Trophoblast cell (in vitro differentiated cells and primary cell): ENCODE data around the gene CNTFR.

ENCODE experiments used
- DNase-seq, 2 donors: peaks; one replicate each; pipeline ENCODE4 v3.0.0-alpha.2; 2016
- H2AFZ ChIP-seq: 2 replicates; pipeline ENCODE4 v1.6.1; 2013; ENCODE audit warnings: low read length, moderate library complexity, mild to moderate bottlenecking; ENCODE audit not compliant: insufficient read depth, poor library complexity
- H2AK5ac ChIP-seq: 2 replicates; pipeline ENCODE4 v1.6.1; 2013; ENCODE audit warnings: mild to moderate bottlenecking, low read length
- H2BK120ac ChIP-seq: 2 replicates; pipeline ENCODE4 v1.6.1; 2013; ENCODE audit warnings: low read length, mild to moderate bottlenecking, moderate library complexity; ENCODE audit not compliant: insufficient read depth, poor library complexity
- H2BK12ac ChIP-seq: 2 replicates; pipeline ENCODE4 v1.6.1; 2013; ENCODE audit warnings: mild to moderate bottlenecking, low read length, moderate library complexity
- H2BK5ac ChIP-seq: 2 replicates; pipeline ENCODE4 v1.6.1; 2013; ENCODE audit warnings: low read length, low read depth, moderate library complexity, mild to moderate bottlenecking; ENCODE audit not compliant: poor library complexity
- H3K14ac ChIP-seq: 2 replicates; pipeline ENCODE4 v1.6.1; 2013; ENCODE audit warnings: mild to moderate bottlenecking, low read length
- H3K18ac ChIP-seq: 2 replicates; pipeline ENCODE4 v1.6.1; 2013; ENCODE audit warnings: mild to moderate bottlenecking, low read length
- H3K23ac ChIP-seq: 2 replicates; pipeline ENCODE4 v1.6.1; 2013; ENCODE audit warnings: low read length
- H3K27ac ChIP-seq: 2 replicates; pipeline ENCODE4 v1.5.1; 2013; ENCODE audit warnings: low read depth, mild to moderate bottlenecking, inconsistent platforms, low read length, moderate library complexity
- H3K27me3 ChIP-seq: 2 replicates; pipeline ENCODE4 v1.6.1; 2013; ENCODE audit warnings: inconsistent platforms, mild to moderate bottlenecking, low read length, moderate library complexity; ENCODE audit not compliant: insufficient read depth
- H3K36me3 ChIP-seq, 2 experiments: 1 replicate in 1 of 2; 2 replicates in 1 of 2; pipeline ENCODE4 v1.6.1; 2013; ENCODE audit warnings: low read length in 2 of 2, mild to moderate bottlenecking in 2 of 2, moderate library complexity in 1 of 2; ENCODE audit not compliant: insufficient read depth in 2 of 2, control insufficient read depth in 1 of 2
- H3K4ac ChIP-seq: 2 replicates; pipeline ENCODE4 v1.6.1; 2013; ENCODE audit warnings: low read depth, mild to moderate bottlenecking, low read length, moderate library complexity
- H3K4me1 ChIP-seq, 2 experiments: 1 replicate in 1 of 2; 2 replicates in 1 of 2; pipeline ENCODE4 v1.6.1; 2013; ENCODE audit warnings: low read length in 2 of 2, mild to moderate bottlenecking in 2 of 2, moderate library complexity in 1 of 2; ENCODE audit not compliant: insufficient read depth in 2 of 2, control insufficient read depth in 1 of 2
- H3K4me2 ChIP-seq: 2 replicates; pipeline ENCODE4 v1.6.1; 2013; ENCODE audit warnings: inconsistent platforms, mild to moderate bottlenecking, low read length, moderate library complexity
- H3K4me3 ChIP-seq: 2 replicates; pipeline ENCODE4 v1.5.1; 2013; ENCODE audit warnings: mild to moderate bottlenecking, low read depth, low read length, inconsistent platforms
- H3K79me1 ChIP-seq: one replicate; pipeline ENCODE4 v1.6.1; 2013; ENCODE audit warnings: low read length
- H3K79me2 ChIP-seq: 2 replicates; pipeline ENCODE4 v1.6.1; 2013; ENCODE audit warnings: low read length, mild to moderate bottlenecking; ENCODE audit not compliant: control insufficient read depth, insufficient read depth, poor library complexity
- H3K9ac ChIP-seq: 2 replicates; pipeline ENCODE4 v1.6.1; 2013; ENCODE audit warnings: mild to moderate bottlenecking, low read length
- H3K9me3 ChIP-seq: 2 replicates; pipeline ENCODE4 v1.6.1; 2013; ENCODE audit warnings: low read depth, mild to moderate bottlenecking, control low read depth, inconsistent platforms, low read length; ENCODE audit not compliant: insufficient read depth
- H4K12ac ChIP-seq: 2 replicates; pipeline ENCODE4 v1.6.1; 2013; ENCODE audit warnings: low read depth, mild to moderate bottlenecking, low read length, moderate library complexity
- H4K8ac ChIP-seq: 2 replicates; pipeline ENCODE4 v1.6.1; 2013; ENCODE audit warnings: low read depth, mild to moderate bottlenecking, low read length, moderate library complexity
- H4K91ac ChIP-seq: one replicate; pipeline ENCODE4 v1.6.1; 2013; ENCODE audit warnings: low read depth, mild to moderate bottlenecking, low read length, moderate library complexity
- WGBS: extraction: QIAGEN DNeasy Blood & Tissue Kit; methylation state at CpG from one replicate; pipeline ENCODE4 v1.1.7; 2013; ENCODE audit warnings: missing lambda C conversion rate; ENCODE audit not compliant: insufficient read length, insufficient coverage; ENCODE audit errors: extremely low coverage; 5-methylcytosine and 5-hydroxymethylcytosine counted together

The CNTFR gene

GRCh38 chr9:34606190-34606589 is 16.7 kb upstream of the CNTFR start:
- H2BK120ac ChIP-seq, result no peak overlapping the region

DNA sequence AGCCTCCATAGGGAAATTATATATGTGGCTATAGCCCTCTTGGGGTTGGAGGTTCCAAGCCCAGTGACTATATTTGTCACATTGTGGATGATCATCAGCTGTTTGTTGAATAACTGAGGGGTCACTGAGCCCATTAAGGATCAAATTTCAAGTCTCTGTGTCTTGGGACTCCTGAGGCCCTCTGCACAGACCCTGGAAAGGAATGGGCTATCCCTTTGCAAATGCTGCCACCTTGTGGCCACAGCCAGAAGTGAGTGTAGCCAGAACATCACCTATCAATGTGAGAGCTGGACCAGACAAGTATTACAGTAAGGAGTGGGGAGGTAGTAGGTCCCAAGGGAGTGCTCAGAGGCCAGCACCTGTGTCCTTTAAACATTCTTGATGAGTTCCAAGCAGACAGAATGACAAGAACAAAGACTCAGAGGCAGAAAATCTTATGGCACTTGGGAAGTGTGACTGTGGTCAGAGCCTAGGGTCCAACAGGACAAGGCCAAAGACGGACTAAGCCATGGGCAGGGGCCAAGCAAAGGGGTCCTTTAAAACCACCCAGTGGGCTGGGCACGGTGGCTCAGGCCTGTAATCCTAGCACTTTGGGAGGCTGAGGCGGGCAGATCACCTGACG is 14.2 kb upstream of the CNTFR start:
- Histone ChIP-seq H3K14ac (no peak overlapping the region), H3K36me3 (no peaks in the 10 kb centered on the region), H3K27ac (no peak overlapping the region), H3K4ac (no peak overlapping the region), H3K4me3 (no peak overlapping the region), H2AK5ac (no peak overlapping the region), H2BK12ac (no peak overlapping the region), H2AFZ (no peak overlapping the region), H2BK120ac (no peak overlapping the region), H3K79me2 (no peaks in the 10 kb centered on the region), H3K23ac (no peak overlapping the region), H3K79me1 (no peaks in the 10 kb centered on the region), H3K4me2 (no peak overlapping the region), H3K27me3 (no peaks in the 10 kb centered on the region), H3K9ac (no peak overlapping the region), H3K9me3 (no peaks in the 10 kb centered on the region), H3K18ac (no peak overlapping the region), H4K91ac (no peak overlapping the region), H3K4me1 (peaks cover 0 to 1% of the 10 kb centered on the region in 2 experiments), H2BK5ac (no peak overlapping the region), H4K8ac (no peak overlapping the region), H4K12ac (no peak overlapping the region)
- DNase-seq, result peak; percentile 64 to 92
- WGBS, result no CpG with 5 or more reads among the region's 4 CpGs

More at GRCh38 chr9:34606190-34606589, 16.7 kb upstream of the CNTFR start:
- no peaks in the 10 kb centered on the region for H3K79me1 ChIP-seq
- DNase-seq, result no peak
- H3K36me3 ChIP-seq, result no peaks in the 10 kb centered on the region
- no peaks in the 10 kb centered on the region for H3K9me3 ChIP-seq
- H3K4me1 ChIP-seq, result peaks cover 1% of the 10 kb centered on the region in 2 experiments
- no peak overlapping the region for H3K4ac ChIP-seq
- no peak overlapping the region for H3K27ac ChIP-seq
- no peak overlapping the region for H2BK12ac ChIP-seq
- no peak overlapping the region for H3K14ac ChIP-seq
- H3K18ac ChIP-seq, result no peak overlapping the region
- H2AFZ ChIP-seq, result no peak overlapping the region
- H2AK5ac ChIP-seq, result no peak overlapping the region
- no peak overlapping the region for H4K8ac ChIP-seq
- no peaks in the 10 kb centered on the region for H3K27me3 ChIP-seq
- no peak overlapping the region for H3K4me2 ChIP-seq
- H3K4me3 ChIP-seq, result no peak overlapping the region
- H4K91ac ChIP-seq, result no peak overlapping the region
- H4K12ac ChIP-seq, result no peak overlapping the region
- no peak overlapping the region for H3K23ac ChIP-seq
- no peak overlapping the region for H3K9ac ChIP-seq
- H2BK5ac ChIP-seq, result no peak overlapping the region
- H3K79me2 ChIP-seq, result no peaks in the 10 kb centered on the region

DNA sequence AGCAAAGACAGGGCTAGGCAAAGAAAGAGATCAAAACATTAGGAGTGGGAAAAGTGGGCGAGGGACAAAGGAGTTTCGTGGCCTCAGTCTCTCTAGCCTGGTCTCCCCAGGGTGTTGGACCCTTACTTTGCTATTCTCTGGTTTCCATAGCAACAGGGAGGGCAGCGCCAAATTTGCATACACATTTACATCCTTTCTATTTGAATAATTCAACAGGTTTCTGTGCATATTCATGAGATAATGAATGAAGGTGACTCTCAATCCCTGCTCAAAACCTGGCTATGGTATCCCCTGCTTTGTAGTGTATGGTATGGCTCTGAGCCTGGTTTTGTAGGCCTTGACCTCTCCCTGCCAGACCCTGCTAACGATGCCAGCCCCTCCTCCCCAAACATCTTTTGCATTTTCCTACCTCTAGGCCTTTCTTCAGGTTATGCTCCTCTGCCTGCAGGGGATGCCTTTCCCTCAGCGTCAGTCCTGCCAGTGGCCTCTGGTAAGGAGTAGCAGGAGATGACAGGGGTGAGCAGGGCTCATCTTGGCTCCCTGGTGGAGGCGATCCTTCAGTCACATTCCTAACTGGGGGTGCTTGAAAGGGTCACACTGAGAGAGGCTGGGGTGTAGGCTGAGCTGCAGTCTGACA is 12.5 kb upstream of the CNTFR start:
- no peak overlapping the region for H3K27ac ChIP-seq
- WGBS, result no CpG with 5 or more reads among the region's 6 CpGs

GRCh38 chr9:34600908-34601307 is 11.4 kb upstream of the CNTFR start:
- no peak overlapping the region for H4K91ac ChIP-seq
- H3K18ac ChIP-seq, result no peak overlapping the region
- no CpG with 5 or more reads among the region's 1 CpG for WGBS

More for the DNA sequence above, 12.5 kb upstream of the CNTFR start:
- Histone ChIP-seq H4K12ac (no peak overlapping the region), H3K23ac (no peak overlapping the region), H3K14ac (no peak overlapping the region), H3K79me2 (no peaks in the 10 kb centered on the region), H3K27me3 (no peaks in the 10 kb centered on the region), H3K79me1 (no peaks in the 10 kb centered on the region), H4K91ac (no peak overlapping the region), H2AK5ac (no peak overlapping the region), H3K18ac (no peak overlapping the region), H3K9me3 (no peaks in the 10 kb centered on the region), H4K8ac (no peak overlapping the region), H3K4me1 (peaks cover 0 to 1% of the 10 kb centered on the region in 2 experiments), H2AFZ (no peak overlapping the region), H3K36me3 (no peaks in the 10 kb centered on the region), H3K4ac (no peak overlapping the region), H2BK120ac (no peak overlapping the region), H3K4me3 (no peak overlapping the region), H3K9ac (no peak overlapping the region), H3K4me2 (no peak overlapping the region), H2BK12ac (no peak overlapping the region), H2BK5ac (no peak overlapping the region)
- DNase-seq, result no peak

More at GRCh38 chr9:34600908-34601307, 11.4 kb upstream of the CNTFR start:
- DNase-seq, result no peak
- no peak overlapping the region for H3K9ac ChIP-seq
- H3K14ac ChIP-seq, result no peak overlapping the region
- H3K4me1 ChIP-seq, result peaks cover 0 to 1% of the 10 kb centered on the region in 2 experiments
- no peak overlapping the region for H3K23ac ChIP-seq
- no peaks in the 10 kb centered on the region for H3K36me3 ChIP-seq
- H2BK120ac ChIP-seq, result no peak overlapping the region
- H3K4ac ChIP-seq, result no peak overlapping the region
- no peak overlapping the region for H2BK12ac ChIP-seq
- no peak overlapping the region for H3K27ac ChIP-seq
- no peak overlapping the region for H3K4me2 ChIP-seq
- H2BK5ac ChIP-seq, result no peak overlapping the region
- peaks cover 1% of the 10 kb centered on the region for H3K9me3 ChIP-seq
- H4K12ac ChIP-seq, result no peak overlapping the region
- no peaks in the 10 kb centered on the region for H3K79me2 ChIP-seq
- no peak overlapping the region for H3K4me3 ChIP-seq
- H3K27me3 ChIP-seq, result no peaks in the 10 kb centered on the region
- no peak overlapping the region for H4K8ac ChIP-seq
- H2AK5ac ChIP-seq, result no peak overlapping the region
- H3K79me1 ChIP-seq, result no peaks in the 10 kb centered on the region
- H2AFZ ChIP-seq, result no peak overlapping the region
